Measurements from ENCODE around the gene SOX10.

The SOX10 gene

DNA sequence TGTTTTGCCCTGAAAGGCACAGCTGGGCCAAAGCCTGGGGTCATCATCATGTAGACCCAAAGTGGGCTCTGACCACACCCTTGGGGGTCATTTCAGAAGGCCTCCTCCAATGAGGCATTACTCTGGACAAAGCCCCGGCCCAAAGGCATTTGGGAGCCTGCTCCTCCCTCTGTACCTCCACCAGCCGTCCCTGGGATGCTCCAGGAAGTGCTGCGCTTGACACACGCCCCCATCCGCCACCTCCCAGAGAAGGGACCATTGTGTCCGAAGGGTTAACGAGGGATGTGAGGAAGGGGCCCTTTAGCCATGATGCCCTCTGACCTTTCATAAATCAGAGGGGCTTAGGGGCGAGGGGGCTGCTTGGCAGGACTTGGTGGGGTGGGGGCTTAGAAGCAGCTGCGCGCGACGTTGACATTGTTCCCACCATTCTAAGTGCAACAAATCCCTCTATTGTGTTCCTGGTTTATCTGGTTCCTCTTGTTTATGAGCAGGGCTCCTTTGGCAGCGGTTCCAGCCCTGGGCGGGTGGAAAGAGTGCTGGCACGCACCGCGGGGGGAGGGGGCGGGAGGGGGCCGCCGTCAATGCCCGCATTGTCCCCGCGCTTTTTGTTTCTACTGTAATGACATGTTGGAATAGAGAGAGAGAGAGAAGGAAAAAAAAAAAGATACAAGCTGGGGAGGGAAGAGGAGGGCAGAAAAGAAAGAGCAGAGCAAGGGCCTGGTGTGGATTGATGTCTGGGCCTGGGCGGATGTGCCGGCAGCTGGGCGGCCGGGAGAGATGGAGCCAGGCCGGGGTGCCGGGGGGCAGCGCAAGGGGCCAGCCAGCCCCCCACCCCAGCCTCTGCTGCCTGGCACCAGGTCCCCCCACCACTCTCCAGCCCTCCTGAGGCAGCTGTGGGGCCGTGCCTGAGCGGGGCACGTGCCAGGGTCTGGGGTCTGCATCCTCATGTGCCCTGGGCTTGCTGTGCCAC is 32.1 kb upstream of the SOX10 start:
- DNase-seq (ENCODE audit: low read depth), result no peak

DNA sequence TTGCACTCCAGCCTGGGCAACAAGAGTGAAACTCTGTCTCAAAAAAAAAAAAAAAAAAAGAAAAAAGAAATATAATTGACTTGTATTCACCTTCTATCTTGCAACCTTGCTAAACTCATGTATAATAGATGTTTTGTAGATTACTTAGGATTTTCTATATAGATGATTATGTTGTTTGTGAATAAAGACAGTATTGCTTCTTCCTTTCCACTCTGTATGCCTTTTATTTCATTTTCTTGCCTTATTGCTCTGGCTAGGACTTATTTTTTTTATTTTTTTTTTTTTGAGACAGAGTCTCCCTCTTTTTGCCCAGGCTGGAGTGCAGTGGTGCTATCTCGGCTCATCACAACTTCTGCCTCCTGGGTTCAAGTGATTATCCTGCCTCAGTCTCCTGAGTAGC is 29.7 kb upstream of the SOX10 start:
- DNase-seq (ENCODE audit: low read depth), result no peak

DNA sequence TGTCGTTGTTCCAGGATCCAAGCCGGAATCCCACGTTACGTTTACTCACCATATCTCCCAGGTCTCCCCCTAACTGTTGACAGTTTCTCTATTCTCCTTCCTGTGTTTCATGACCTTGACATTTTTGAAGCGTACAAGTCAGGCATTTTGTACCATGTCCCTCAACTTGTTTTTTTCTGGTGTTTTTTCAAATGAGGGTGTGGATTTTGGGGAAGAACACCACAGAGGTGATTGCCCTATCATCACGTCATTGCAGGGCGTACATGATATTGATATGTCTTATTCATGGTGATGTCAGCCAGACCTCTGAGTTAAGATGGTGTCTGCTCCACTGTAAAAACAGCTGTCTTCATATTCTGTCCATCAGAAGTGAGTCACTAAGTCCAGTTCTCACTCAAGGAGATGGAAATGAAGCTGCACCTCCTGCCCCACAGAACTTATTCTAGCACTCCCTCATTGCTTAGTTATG is 28.3 kb upstream of the SOX10 start:
- no peak for DNase-seq (ENCODE audit: low read depth)

DNA sequence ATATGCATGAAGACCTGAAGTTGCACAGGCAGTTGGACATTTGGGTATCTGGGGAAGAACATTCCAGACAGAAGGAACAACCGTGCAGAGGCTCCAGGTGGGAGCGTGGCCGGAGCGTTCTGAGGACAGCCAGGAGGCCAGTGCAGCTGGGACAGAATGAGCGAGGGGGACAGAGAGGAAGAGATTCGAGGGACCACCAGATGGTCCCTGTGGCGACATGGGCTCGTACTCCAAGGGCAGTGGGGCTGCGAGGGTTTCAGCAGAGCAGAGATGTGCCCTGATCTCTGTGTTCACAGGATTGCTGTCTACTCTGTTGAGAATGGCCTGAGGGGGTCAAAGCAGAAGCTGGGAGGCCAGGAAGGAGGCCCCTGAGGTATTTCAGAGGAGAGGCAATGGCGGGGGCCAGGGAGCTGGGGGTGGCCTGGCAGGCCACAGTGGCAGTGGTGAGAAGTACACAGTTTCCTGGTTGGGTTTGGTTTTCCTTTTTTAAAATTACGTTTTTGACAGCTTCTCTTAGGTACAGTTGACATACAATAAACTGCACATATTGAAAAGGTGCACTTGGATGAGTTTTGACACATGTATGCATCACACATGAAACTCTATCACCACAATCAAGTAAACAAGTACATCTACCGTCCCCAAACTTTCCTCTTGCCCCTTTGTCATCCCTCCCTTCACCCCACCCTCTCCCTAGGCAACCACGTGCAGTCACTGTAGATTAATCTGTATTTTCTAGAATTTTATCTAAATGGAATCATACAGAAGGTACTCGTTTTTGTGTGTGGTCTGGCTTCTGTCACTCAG is 24.8 kb upstream of the SOX10 start:
- no peak for DNase-seq (ENCODE audit: low read depth)

DNA sequence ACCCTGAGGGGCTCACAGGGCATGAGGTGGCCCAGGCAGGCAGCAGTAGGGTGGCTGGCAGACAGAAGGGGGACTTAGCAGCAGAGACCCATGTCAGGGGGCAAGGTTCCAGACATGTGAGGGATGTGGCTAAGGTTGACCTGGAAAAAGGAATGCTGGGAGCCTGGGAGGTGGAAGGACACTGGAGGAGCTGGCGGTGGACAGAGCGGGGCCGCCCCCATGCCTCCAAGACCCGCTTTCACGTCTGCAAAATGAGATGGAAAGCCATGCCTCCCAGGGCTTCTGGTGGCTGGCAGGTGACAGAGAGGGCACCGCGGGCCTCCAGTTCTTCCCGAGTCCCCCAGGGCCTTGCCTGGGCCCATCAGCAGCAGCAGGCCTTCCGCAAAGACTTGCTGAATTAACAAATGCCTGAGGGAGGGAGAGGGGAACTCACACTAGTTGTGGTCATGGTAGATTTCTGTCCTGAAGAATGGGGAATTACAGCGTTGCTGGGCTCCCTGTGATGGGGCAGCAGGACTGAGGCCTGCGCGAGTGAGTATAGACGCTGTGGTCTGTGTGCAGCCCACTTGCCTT is 23.1 kb upstream of the SOX10 start:
- no peak for DNase-seq (ENCODE audit: low read depth)

DNA sequence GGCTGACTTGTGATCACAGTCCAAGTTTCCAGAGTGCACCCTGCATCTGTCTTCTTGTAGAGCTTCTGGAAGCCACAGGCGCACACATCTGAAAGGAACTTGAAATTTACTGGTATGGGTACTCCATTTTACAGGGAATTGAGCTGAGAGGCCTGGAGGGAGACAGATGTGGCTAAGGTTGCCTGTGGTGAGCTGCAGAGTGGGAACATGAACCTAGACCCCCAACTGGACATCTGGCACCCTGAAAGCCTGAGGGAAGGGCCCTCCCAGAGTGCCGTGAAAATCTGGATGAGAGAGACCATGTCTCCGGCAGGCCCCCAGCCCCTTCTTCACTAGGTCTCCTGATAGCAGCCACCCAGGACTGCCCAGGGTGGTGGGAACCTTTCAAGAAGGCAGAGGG is 22.6 kb upstream of the SOX10 start:
- no peak for DNase-seq (ENCODE audit: low read depth)

DNA sequence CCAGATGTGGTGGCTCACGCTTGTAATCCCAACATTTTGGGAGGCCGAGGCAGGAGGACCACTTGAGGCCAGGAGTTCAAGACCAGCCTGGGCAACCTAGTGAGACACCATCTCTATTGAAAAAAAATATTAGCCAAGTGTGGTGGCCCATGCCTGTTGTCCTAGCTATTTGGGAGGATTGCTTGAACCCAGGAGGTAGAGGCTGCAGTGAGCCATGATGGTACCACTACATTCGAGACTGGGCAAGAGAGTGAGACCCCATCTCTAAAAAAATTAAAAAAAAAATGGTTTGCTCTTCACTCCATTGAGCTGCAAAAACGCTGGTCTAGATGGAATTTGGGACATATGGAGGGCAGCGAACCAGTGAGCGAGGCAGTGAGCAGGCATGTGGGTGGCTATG is 21.6 kb upstream of the SOX10 start:
- DNase-seq (ENCODE audit: low read depth), result no peak

DNA sequence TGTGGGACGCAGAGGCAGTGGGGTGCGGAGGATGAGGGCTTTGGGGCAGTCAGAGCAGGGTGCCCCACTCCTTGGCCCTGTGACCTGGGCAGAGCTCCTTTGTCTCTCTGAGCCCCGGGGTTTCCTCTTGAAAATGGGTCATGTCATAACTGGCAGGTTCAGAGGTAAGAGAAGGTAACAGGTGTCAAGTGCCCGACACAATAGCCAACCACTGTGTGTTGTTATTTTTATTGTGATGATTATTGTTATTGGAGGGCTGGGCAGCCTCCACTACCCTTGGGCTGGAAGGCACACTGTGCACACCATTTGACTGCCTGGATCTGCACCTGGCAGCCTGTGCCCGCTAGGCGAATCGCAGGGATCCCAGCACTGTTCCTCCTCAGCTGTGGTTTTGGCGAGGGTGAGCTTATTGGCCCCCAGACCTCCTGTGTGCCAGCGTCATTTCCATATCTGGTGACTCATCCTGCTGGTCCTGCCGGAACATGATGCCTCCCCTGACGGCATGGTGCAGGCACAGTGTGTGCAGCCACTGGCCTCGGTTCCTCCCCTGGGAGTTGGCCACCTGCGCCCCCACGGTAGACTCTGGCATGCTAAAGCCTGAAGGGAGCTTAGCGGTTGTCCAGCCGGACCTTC is 15.4 kb upstream of the SOX10 start:
- DNase-seq (ENCODE audit: low read depth), result no peak

DNA sequence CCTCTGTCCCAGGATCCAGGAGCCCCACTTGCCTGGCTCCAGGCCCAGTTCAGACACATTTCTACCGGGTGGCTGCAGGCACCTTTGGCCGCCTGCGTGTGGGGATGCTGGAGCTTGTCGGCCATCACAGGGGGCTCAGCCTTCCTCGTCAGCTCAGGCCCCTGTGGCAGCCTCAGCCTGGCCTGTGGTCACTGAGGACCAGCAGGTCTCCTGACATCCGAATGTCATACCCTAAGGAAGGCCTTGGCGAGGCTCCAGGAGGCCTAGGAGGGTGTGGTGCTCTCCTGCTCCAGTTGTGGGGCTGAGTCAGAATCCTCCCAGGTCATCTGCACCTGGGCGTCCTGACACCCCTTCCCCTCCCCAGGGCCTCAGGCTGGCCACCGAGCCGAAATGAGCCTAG is 14.9 kb upstream of the SOX10 start:
- no peak for DNase-seq (ENCODE audit: low read depth)

DNA sequence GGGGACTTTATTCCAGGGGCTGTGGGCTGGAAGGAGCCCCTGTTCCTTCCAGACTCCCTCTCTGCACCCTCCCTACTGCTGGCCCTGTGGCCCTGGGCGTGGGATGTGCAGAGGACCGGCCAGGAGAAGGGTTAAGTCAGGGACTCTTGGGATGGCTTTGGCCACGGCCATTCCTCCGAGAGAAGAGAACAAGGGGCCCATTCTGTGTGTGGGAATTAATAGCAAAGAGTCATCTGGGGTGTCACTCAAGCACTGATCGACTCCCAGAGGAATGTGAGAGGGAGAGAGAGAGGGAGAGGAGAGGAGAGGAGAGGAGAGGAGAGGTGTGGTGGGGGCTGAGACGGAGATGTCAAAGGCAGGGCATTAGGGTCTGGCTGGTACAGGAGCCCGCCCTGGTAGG is 14.2 kb upstream of the SOX10 start:
- no peak for DNase-seq (ENCODE audit: low read depth)

DNA sequence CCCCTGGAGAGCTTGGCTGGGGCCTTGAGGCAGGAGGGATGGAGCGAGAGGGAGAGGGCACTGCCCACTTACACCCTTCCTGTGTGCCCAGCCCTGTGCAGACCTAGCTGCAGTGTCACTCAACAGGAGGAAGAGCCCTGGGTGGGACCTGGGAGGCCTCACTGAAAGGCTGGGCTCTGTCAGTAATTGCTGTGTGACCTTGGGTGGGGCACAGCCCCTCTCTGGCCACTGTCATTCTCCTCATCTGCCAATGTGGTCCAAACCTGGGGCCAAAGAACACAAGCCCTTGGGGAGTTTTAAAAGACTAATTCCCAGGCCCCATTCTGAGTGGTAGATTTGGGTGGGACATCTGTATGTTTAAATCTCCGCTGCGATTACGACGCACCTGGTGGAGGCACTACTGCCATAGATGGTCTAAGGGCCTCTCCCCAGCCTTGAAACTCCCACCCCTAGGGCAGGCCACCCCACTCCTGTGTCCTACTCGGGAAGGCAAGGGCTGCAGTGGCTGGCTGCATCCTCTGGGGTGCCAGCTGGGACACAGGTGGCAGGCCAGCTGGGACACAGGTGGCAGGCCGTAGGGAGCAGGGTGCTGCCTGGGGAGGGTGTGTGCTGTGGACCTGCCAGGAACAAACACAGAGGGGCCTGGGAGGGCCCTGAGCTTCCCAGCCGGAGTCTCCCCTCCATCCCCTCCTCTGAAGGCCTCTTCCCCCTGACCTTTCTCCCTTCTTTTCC is 12.3 kb upstream of the SOX10 start:
- no peak for DNase-seq (ENCODE audit: low read depth)

DNA sequence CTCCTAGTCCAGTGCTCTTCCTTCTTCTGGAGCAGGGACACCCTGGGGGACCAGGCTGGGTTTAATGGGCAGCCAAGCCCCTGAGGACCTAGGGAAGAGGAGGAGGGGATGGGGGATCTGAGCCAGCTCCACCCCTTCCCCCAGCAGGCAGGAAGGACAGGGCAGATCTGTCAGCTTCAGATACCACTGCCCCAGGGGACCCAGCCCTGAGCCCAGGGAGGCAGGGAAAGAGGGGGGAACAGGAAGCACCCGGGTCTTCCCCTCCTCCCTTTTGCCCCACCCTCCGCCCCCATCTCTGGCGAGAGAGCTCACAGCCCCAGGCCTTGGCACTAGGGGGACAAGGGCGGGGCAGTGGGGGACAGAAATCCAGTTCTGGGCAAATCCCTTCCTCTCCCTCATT is 11.7 kb upstream of the SOX10 start:
- DNase-seq (ENCODE audit: low read depth), result no peak

DNA sequence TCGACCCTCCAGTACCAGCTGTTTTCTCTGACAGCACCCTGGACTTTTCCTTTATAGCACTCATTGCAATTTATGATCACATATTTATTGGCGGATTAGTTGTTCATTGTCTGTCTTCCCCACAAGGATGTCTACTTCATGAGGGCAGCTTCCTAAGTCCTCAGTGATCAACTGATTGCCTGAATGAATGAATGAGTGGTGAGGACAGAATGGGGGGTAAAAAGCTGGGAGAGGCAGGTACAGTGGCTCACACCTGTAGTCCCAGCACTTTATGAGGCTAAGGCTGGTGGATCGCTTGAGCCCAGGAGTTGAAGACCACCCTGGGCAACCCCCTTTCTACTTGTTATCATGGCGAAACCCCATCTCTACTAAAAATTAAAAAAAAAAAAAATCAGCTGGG is 11.1 kb upstream of the SOX10 start:
- DNase-seq (ENCODE audit: low read depth), result no peak

DNA sequence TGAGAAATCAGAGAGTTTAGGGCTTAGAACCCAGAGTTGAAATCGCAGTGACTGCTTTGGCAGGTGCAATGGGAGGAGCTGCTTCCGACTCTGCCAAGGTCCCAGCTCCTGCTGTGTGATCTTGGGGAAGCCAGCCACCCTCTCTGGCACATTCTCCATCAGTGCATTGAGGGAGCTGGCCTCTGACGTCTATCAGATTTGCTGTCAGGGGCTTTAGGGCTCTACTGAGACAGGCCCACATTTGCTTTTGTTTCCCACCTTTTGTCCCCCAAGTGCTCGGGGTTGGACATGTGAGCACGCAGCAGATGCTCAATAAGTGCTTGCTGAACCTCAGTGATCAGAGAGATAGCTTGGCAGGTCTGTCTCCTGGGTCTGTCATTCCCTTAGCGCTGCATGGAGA is 10.6 kb upstream of the SOX10 start:
- no peak for DNase-seq (ENCODE audit: low read depth)

DNA sequence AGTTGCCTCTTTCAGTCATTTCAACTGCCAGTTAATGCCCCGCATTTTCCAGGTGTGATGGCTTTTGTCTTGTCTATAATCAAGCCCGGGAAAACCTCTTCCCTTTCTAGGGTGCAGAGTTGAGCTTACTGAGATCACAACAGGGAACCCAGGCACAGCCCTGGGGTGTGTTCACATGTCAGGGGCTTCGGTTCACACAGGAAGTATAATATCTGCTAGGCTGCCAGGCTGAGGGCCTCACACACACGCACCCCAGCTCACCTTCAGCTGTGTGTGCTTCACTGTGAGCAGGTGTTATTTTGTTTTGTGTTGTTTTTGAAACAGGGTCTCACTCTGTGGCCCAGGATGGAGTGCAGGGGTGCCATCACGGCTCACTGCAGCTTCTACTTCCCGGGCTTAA is 9.7 kb upstream of the SOX10 start:
- DNase-seq (ENCODE audit: low read depth), result no peak

DNA sequence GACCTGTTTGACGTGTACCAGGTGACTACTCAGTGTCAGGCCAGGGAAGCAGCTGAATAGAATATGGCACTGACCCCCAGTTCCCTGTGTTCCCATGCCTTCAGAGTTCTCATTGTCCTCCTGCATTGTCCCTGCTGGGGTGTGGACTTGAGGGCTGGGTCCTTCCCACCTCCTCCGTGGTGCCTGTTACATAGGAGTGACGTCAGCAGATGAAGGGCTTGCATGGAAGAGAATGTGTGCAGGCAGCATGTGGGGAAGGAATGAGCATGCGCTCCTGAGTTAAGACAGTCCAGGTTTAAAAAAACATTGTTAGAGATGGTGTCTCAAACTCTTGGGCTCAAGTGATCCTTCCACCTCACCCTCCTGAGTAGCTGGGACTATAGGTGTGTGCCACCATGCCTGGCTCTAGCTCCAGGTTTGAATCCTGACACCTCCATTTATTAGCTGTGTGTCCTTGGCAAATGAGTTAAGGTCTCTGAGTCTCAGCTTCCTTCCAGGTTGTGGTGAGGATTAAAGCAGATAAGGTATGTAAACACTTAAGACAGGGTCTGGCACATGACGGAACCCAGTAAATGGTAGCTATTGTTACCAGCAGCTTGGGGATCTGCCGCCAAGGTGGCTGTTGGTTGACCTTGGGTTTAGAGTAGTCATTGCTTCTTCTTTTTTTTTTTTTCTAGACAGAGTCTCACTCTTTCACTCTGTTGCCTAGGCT is 7.5 kb upstream of the SOX10 start:
- DNase-seq (ENCODE audit: low read depth), result no peak

DNA sequence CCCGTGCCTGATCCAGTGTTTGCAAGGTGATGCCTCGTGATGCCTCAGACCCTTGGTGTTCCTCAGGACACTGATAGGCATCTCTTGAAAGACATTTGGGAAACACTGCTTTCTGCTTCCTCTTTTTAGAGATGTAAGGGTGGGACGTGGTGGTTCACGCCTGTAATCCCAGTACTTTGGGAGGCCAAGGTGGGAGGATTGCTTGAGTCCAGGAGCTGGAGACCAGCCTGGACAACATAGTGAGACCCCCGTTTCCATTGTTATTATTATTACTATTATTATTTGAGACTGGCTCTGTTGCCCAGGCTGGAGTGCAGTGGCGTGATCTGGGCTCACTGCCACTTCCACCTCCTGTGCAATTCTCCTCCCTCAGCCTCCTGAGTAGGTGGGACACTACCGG is 6.5 kb upstream of the SOX10 start:
- no peak for DNase-seq (ENCODE audit: low read depth)

DNA sequence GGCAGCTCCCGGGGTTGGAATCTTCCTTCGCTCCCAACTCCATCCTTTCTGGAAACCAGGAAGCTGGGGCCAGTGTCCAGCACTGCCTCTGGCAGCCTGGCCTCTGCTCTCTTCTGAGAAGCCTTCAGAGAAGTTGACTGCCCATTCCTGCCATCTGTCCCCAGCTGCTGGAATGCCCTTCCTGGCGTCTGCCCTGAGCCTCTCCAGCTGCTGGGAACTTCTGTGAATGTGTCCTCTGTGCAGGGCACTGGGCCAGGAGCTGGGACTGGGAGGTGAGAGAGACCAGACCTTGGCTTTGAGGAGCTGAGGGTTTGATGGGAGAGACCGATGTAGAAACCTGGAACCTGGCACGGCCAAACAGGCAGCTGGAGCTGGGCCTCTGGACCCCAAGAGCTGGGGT is 5.9 kb upstream of the SOX10 start:
- no peak for DNase-seq (ENCODE audit: low read depth)

DNA sequence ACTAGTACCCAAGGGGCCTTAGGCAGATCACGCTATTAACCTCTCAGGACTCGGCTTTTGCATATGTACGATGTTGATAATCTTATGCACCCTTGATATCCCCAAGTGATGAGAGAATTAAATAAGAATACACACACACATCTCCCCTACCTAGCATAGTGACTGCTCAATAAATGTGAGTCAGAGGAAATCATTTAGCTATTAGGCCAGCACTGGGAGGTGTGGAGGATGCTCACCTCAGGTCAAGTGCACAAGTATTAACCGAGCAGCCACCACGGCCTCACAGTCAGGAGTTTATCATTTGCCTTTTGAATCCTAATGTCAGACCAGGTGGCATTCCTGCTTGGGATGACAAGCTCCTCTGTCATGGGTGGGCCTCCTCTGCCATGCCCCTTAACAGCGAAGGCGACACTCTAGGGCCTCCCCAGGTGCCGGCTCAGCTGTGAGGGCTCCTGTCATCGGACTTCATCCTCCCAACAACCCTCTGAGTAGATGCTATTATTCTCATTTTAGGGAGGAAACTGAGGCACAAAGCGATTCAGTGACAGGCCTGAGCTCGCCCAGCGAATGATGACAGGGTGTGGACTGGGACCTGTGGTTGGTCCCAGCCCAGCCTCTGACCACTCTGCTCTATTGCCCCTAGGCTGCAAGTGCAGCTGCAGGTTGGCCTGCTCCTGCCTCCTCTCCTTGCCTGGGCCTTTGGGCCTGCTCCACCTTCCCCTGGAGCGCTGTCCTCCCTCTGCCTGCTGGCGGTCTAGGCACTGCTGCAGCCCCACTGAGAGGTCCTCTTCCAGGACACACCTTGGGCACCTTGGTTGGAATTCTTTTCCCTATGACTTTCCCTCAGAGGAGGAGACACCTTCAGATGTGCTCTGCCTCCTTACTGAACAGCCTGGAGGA is 5.0 kb upstream of the SOX10 start:
- DNase-seq (ENCODE audit: low read depth), result no peak

DNA sequence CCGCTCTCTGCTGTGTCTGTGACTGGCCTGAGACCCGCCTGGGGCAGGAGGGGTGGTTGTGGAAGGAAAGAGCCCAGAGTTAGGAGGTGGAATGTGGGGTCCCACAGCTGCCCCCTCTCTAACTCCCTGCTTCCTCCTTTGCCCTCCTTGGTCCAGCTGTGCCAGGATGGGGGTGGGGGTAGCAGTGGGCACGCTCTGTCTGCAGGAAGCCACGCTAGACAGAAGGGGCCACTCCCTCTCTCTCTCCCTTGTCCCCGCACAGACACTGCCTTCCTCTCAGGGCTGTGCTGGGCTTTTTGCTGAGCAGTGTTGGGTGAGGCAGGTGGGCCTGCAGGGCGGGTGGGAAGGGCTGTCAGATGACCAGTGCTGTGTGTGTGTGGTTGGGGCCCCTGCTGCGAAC is 2.0 kb upstream of the SOX10 start:
- DNase-seq (ENCODE audit: low read depth), result no peak

All from GM04503 (cell line).